DMS 273 (cell line): Measurements from ENCODE around the gene LRBA.
"Not testable (repeated sequence)": the region's sequence is repeated elsewhere in the genome, so short reads cannot be mapped to it uniquely, and the experiment has no call there.

Source experiments
- DNase-seq: peaks from one replicate; lab custom pipeline; 2025; ENCODE audit not compliant: unreplicated experiment; lab: John Stamatoyannopoulos, UW

LRBA gene

DNA sequence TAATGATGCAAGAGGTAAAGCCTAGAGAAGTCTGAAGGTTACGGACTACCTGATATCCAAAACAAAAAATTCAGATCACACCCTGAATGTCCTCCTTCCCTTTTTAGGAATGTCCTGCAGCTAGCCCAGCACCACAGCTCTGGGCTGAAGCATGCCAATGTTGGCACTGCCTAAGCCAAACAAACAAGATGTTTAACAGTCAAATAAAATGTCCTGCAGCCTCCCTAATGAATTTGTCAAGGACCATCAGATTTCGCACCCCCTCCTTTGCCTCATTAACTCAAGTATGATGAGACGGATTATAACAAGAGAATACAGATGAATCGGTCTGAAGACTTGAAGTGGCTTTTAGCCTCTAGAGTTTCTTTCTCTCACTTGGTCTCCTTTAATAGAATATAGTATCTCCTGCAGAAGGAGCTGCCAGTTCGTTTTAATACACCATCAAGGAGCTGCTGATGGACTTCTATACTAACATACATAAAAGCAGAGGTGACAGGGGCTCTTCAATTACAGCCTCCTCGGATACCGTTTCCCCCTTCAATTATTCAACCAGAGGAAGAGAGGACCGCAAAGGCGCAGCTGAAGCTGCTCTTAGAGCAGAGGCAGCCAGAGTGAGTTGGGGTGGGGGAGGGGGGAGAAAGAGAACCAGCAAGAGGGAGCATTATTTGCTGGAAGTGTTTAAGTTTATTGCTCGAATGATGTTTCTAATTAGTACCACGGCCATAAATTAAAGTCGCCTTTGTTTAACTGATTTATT lies 436.2 kb downstream of the LRBA start:
- DNase-seq, result no peak

- no peak for DNase-seq
Observed at GRCh38 chr4:150577796-150578195, 437.3 kb downstream of the LRBA start.

- no peak for DNase-seq
Observed at GRCh38 chr4:150574678-150575077, 440.4 kb downstream of the LRBA start.

DNA sequence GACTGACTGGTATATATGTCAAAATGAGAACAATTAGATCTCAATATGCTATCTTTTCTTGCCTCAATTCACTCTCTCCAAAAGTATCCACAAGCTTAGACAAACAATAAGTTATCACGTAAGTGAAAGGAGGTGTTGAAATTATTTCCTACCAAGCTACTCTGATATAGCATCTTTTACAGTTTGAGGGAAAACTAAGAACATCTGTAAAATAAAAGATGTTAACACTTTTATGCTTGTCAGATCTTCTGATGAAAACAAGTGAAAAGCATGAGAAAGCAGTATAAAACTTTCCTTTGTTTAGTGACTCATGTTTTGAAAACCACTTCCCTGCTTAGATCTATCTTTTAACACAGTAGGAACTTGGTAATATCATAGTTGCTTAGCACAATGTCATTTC lies 441.6 kb downstream of the LRBA start:
- DNase-seq, result no peak

- no peak for DNase-seq
Observed at GRCh38 chr4:150572704-150573504, 442.2 kb downstream of the LRBA start.

- DNase-seq, result no peak
Observed at GRCh38 chr4:150570862-150571261, 444.2 kb downstream of the LRBA start.

- no peak for DNase-seq
Observed at GRCh38 chr4:150569998-150570535, 445.0 kb downstream of the LRBA start.

DNA sequence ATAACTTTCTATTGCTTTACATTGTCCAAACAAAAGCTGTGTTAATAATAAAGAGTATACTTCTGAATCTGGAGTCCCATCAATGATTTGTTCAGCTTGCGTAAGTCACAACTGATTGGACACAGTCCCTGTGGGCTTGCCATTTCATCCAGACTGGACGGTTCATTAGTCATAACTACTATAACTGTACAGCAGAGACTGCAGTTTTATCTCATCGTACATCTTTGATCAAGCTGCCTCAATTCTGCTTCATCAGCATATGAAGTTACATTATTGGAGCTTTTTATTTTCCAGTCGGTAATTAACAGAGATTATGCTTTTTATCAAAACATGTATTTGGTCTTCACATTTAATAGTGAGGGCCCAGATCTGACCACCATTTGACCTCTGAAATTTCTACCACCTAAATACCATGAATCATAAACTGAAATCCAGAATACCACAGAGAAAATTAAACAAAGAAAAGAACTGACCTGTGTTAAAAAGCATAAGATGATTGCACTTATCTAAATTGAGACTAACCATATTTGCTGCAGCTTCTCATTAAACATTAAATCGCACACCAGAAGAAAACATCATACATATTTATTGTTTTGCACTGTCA lies 445.6 kb downstream of the LRBA start:
- no peak for DNase-seq

- DNase-seq, result no peak
Observed at GRCh38 chr4:150567070-150567469, 448.0 kb downstream of the LRBA start.

DNA sequence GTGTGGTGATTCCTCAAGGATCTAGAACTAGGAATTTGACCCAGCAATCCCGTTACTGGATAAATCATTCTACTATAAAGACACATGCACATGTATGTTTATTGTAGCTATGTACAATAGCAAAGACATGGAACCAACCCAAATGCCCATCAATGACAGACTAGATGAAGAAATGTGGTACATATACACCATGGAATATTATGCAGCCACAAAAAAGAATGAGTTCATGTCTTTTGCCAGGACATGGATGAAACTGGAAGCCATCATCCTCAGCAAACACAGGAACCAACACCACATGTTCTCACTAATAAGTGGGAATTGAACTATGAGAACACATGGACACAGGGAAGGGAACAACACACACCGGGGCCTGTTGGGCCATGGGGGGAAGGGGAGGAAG lies 450.1 kb downstream of the LRBA start:
- not testable (repeated sequence) for DNase-seq

DNA sequence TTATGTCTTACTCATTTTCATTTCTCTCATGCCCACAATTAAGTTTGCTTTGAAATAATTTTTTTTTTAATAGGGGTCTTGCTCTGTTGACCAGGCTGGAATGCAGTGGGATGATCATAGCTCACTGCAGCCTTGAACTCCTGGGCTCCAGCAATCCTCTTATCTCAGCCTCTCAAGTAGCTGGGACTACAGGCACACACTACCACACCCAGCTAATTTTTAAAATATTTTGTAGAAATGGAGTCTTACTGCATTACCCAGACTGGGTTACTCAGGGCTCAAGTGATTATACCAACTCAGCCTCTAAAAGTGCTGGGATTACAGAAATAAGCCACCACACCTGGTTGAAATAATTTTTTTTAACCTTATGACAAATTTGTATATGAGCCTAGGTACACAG lies 452.3 kb downstream of the LRBA start:
- no peak for DNase-seq

DNA sequence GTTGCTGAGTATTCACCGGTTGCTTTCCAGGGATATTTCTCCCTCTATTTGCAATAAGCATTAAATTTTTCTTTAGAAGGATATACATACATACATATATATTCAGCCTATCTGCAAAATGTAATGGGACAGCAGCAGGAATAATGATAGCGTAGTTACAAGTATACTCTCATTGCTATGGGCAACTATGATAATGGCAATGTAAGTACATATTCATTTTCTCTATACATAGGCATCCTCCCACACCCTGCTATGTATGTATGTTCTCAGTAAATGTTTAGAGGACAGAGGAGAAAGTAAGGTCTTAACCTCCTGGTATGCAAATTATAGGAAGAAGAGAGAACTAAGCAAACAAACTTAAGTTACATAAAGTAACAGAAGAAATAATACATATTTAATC lies 452.8 kb downstream of the LRBA start:
- no peak for DNase-seq

DNA sequence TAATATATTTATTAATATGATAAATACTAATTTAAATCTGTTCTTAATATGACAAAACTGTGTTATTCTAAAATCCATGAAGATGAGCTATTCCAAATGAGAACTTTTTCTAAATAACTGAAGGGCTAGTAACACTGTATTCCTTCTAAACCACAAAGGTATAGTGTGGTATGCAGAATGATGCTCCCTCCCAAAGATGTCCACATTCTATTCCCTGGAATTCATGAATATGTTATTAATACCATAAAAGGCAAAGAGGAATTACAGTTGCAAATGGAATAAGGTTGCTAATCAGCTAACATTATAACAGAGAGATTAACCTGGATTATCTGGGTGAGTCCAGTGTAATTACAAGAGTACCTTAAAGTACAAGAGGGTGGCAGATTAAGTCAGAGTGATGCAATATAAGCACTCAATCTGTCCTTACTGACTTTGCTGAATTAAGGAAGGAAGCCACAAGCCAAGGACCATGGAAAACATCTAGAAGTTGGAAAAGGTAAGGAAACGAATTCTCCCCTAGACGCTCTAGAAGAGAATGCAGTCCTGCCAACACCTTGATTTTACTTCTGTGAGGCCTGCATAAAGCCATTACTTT lies 453.8 kb downstream of the LRBA start:
- no peak for DNase-seq

- DNase-seq, result not testable (repeated sequence)
Observed at GRCh38 chr4:150557811-150558210, 457.3 kb downstream of the LRBA start.

GRCh38 chr4:150547154-150547838 lies 467.8 kb downstream of the LRBA start:
- no peak for DNase-seq

- no peak for DNase-seq
Observed at GRCh38 chr4:150546286-150546685, 468.8 kb downstream of the LRBA start.

DNA sequence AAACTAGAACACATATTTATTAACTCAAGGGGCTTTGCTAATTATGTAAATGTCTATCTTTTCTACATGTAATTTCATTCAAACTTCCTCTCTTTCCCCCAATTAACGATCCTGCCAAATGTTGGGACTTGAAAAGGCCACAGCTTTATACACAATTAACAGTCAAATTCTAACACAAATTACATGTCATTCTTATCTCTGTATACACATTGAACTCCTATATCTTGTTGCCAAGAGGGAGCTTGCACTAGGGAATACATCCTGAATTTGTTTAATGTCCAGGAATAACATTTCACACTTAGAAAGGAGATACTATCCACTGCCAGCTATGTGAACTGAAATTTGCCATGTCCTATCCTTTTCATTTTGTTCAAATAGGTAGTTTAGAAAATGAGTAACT lies 472.0 kb downstream of the LRBA start:
- no peak for DNase-seq

DNA sequence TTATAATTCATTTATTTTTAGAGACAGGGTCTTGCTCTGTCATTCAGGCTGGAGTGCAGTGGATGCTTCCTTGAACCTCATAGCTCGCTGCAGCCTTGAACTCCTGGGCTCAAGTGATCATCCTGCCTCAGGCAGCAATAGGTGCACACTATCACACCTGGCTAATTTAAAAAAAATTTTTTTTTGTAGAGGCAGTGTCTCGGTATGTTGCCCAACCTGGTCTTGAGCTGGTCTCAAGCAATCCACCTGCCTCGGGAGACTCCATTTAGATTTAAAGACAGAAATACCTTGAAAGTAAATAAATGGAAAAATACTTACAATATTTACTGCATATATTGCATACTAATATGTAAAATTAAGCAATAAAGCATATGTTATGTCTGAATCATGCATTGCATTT lies 473.4 kb downstream of the LRBA start:
- DNase-seq, result no peak

DNA sequence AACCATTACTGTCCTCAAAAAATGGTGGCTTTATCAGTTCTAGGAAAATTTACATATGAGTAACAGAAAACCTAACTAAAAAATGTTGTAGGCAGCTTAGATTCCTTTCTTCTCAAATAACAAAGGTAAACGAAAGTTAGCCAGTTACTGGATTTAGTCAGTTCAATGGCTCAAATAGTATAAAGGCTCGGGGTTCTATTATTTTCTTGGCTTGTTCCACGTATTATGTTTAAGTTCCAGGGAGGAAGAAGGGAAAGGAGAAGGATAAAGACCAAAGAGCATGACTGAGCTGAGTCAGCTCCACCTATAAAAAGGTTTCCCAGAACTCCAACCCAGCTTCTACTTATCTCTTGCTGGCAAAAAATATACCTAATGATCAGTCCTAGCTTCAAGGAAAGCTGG lies 474.1 kb downstream of the LRBA start:
- DNase-seq, result no peak

DNA sequence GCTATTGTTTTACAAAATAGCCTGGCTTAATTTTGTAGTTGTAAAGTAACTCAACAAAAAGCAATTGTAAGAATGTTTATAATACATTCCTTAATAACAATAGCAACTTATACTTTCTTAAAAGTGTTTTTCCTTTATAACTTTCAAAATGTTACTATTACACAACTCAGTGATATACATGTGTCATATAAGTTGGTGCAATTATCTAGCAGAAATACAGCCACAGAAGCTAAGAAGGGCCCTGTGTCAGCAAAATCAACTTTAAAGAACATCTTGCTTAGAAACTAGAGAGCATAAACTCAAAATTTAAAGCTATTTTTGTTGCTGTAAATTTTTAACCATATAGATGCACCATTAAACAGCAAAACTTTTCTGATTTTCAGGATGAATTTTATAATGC lies 474.5 kb downstream of the LRBA start:
- DNase-seq, result no peak

DNA sequence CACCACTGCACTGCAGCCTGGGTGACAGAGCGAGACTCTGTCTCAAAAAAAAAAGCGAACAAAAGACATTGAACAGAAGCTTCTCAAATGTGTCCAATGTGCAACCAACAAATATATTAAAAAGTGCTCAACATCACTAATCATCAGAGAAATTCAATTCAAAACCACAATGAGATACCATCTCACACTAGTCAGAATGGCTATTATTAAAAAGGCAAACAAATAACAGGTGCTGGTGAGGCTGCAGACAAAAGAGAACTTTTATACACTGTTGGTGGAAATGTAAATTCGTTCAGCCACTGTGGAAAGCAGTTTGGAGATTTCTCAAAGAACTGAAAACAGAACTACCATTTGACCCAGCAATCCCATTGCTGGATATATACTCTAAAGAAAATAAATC lies 477.2 kb downstream of the LRBA start:
- not testable (repeated sequence) for DNase-seq
